H9 (cell line): ENCODE measurements around the gene SHE. TPM values are rescaled to one million over a fixed set of nuclear protein-coding genes. Genes with fewer than 3 reads are reported as not detected.

Experiments used
- DNase-seq: peaks from one replicate; pipeline ENCODE4 v3.0.0-alpha.2; 2017
- H2AFZ ChIP-seq: one replicate; pipeline ENCODE4 v1.6.1; 2013; ENCODE audit warnings: mild to moderate bottlenecking, low read length, control low read depth, moderate library complexity
- H2AK5ac ChIP-seq: 2 replicates; pipeline ENCODE4 v1.6.1; 2013; ENCODE audit warnings: low read length, control low read depth, mixed read lengths; ENCODE audit not compliant: insufficient read length
- H2BK120ac ChIP-seq: one replicate; pipeline ENCODE4 v1.6.1; 2013; ENCODE audit warnings: low read depth, mild to moderate bottlenecking, low read length, control low read depth, inconsistent platforms; ENCODE audit not compliant: poor library complexity, severe bottlenecking
- H2BK12ac ChIP-seq: 2 replicates; pipeline ENCODE4 v1.6.1; 2013; ENCODE audit warnings: low read length, control low read depth, mixed read lengths, low read depth; ENCODE audit not compliant: insufficient read length
- H2BK15ac ChIP-seq: 2 replicates; pipeline ENCODE4 v1.6.1; 2013; ENCODE audit warnings: low read depth, low read length, control low read depth
- H2BK20ac ChIP-seq: one replicate; pipeline ENCODE4 v1.6.1; 2013; ENCODE audit warnings: low read depth, mild to moderate bottlenecking, low read length, control low read depth, inconsistent platforms; ENCODE audit not compliant: poor library complexity, severe bottlenecking
- H2BK5ac ChIP-seq: 2 replicates; pipeline ENCODE4 v1.6.1; 2013; ENCODE audit warnings: low read length, control low read depth, mixed read lengths; ENCODE audit not compliant: insufficient read length
- H3K14ac ChIP-seq: 2 replicates; pipeline ENCODE4 v1.6.1; 2013; ENCODE audit warnings: low read length, control low read depth; ENCODE audit not compliant: insufficient read depth
- H3K18ac ChIP-seq: 2 replicates; pipeline ENCODE4 v1.6.1; 2013; ENCODE audit warnings: low read depth, mild to moderate bottlenecking, mixed read lengths, low read length, control low read depth; ENCODE audit not compliant: insufficient read length
- H3K23ac ChIP-seq: 2 replicates; pipeline ENCODE4 v1.6.1; 2013; ENCODE audit warnings: low read length, control low read depth, mixed read lengths, low read depth; ENCODE audit not compliant: insufficient read length
- H3K23me2 ChIP-seq: 2 replicates; pipeline ENCODE4 v1.6.1; 2013; ENCODE audit warnings: low read depth, mild to moderate bottlenecking, mixed read lengths, low read length, control low read depth; ENCODE audit not compliant: insufficient read length, poor library complexity, severe bottlenecking
- H3K27ac ChIP-seq: 2 replicates; pipeline ENCODE4 v1.5.1; 2013; ENCODE audit warnings: low read length, control low read depth, mixed read lengths, low read depth; ENCODE audit not compliant: insufficient read length
- H3K27me3 ChIP-seq: 2 replicates; pipeline ENCODE4 v1.6.1; 2013; ENCODE audit warnings: low read length, control low read depth, inconsistent platforms; ENCODE audit not compliant: insufficient read depth
- H3K4ac ChIP-seq: 2 replicates; pipeline ENCODE4 v1.6.1; 2013; ENCODE audit warnings: low read depth, mild to moderate bottlenecking, control low read depth, inconsistent platforms, low read length, moderate library complexity
- H3K4me1 ChIP-seq: 2 replicates; pipeline ENCODE4 v1.6.1; 2013; ENCODE audit warnings: low read length, control low read depth, inconsistent platforms; ENCODE audit not compliant: insufficient read depth
- H3K4me2 ChIP-seq: 2 replicates; pipeline ENCODE4 v1.6.1; 2013; ENCODE audit warnings: low read length, control low read depth, mixed read lengths; ENCODE audit not compliant: insufficient read length, insufficient read depth
- H3K56ac ChIP-seq: 2 replicates; pipeline ENCODE4 v1.6.1; 2013; ENCODE audit warnings: low read depth, mild to moderate bottlenecking, mixed read lengths, low read length, control low read depth; ENCODE audit not compliant: insufficient read length
- H3K79me1 ChIP-seq: 2 replicates; pipeline ENCODE4 v1.6.1; 2013; ENCODE audit warnings: low read depth, mild to moderate bottlenecking, moderate library complexity, low read length, control low read depth, inconsistent platforms; ENCODE audit not compliant: insufficient read depth, poor library complexity, severe bottlenecking
- H3K79me2 ChIP-seq: 2 replicates; pipeline ENCODE4 v1.6.1; 2013; ENCODE audit warnings: low read length, control low read depth, inconsistent platforms; ENCODE audit not compliant: insufficient read depth
- H3K9ac ChIP-seq: 2 replicates; pipeline ENCODE4 v1.6.1; 2013; ENCODE audit warnings: low read length, control low read depth, mixed read lengths; ENCODE audit not compliant: insufficient read length; ENCODE audit errors: extremely low read depth
- H3K9me3 ChIP-seq: one replicate; pipeline ENCODE4 v1.6.1; 2013; ENCODE audit warnings: low read depth, low read length, inconsistent platforms; ENCODE audit not compliant: control insufficient read depth
- H3T11ph ChIP-seq: one replicate; pipeline ENCODE4 v1.6.1; 2013; ENCODE audit warnings: mild to moderate bottlenecking, low read length, control low read depth, inconsistent platforms
- H4K20me1 ChIP-seq: one replicate; pipeline ENCODE4 v1.6.1; 2013; ENCODE audit not compliant: control insufficient read depth, insufficient read length, insufficient read depth
- H4K5ac ChIP-seq: 2 replicates; pipeline ENCODE4 v1.6.1; 2013; ENCODE audit warnings: low read depth, mild to moderate bottlenecking, mixed read lengths, low read length, control low read depth; ENCODE audit not compliant: insufficient read length
- H4K8ac ChIP-seq: replicated peaks from 2 replicates; pipeline ENCODE4 v1.6.1; 2013; ENCODE audit warnings: low read length, control low read depth, mixed read lengths, low read depth; ENCODE audit not compliant: insufficient read length
- H4K91ac ChIP-seq: 2 replicates; pipeline ENCODE4 v1.6.1; 2013; ENCODE audit warnings: low read depth, mild to moderate bottlenecking, moderate library complexity, mixed read lengths, low read length, control low read depth; ENCODE audit not compliant: insufficient read length
- H3K27ac Mint-ChIP-seq, 3 experiments: 2 replicates in 2 of 3; 3 replicates in 1 of 3; pipeline ENCODE4 v1.8.0; 2020 to 2021; ENCODE audit warnings: mixed read lengths in 3 of 3, mild to moderate bottlenecking in 1 of 3, moderate library complexity in 1 of 3
- H3K27me3 Mint-ChIP-seq: 2 replicates; pipeline ENCODE4 v1.8.0; 2021; ENCODE audit warnings: low read depth, mild to moderate bottlenecking, moderate library complexity, mixed read lengths
- H3K36me3 Mint-ChIP-seq, 3 experiments: 2 replicates in 2 of 3; 3 replicates in 1 of 3; pipeline ENCODE4 v1.8.0; 2020 to 2021; ENCODE audit warnings: low read depth in 3 of 3, mixed read lengths in 3 of 3; ENCODE audit not compliant: insufficient read depth in 1 of 3
- H3K4me1 Mint-ChIP-seq, 2 experiments: 2 replicates each; pipeline ENCODE4 v1.8.0; 2020; ENCODE audit warnings: mixed read lengths in 2 of 2
- H3K4me3 Mint-ChIP-seq, 2 experiments: 2 replicates in 1 of 2; 3 replicates in 1 of 2; pipeline ENCODE4 v1.8.0; 2020 to 2021; ENCODE audit warnings: mild to moderate bottlenecking in 2 of 2, mixed read lengths in 2 of 2, moderate library complexity in 1 of 2
- H3K9me3 Mint-ChIP-seq, 2 experiments: 2 replicates in 1 of 2; 3 replicates in 1 of 2; pipeline ENCODE4 v1.8.0; 2020; ENCODE audit warnings: mild to moderate bottlenecking in 2 of 2, mixed read lengths in 2 of 2, moderate library complexity in 1 of 2
- WGBS: extraction: QIAGEN DNeasy Blood & Tissue Kit; methylation state at CpG from one replicate; pipeline ENCODE4 v1.1.7; 2013; ENCODE audit warnings: missing lambda C conversion rate, low lambda C conversion rate, mixed read lengths; ENCODE audit not compliant: insufficient read length; ENCODE audit errors: extremely low coverage; 5-methylcytosine and 5-hydroxymethylcytosine counted together
- total RNA-seq: library from RNA; stranded (reverse); gene quantifications from 2 replicates; pipeline ENCODE4 v1.2.1, GENCODE V29; 2021
- TF ChIP-seq, protein P1 (sequence below): fragments of 200-600 bp; sonication (generic); conservative IDR thresholded peaks from 3 replicates; pipeline ENCODE4 v1.8.0; 2021; ENCODE audit warnings: antibody characterized with exemption, mild to moderate bottlenecking

SHE gene
- total RNA-seq, 1 experiment from 2014 or later: 0.48 TPM

DNA sequence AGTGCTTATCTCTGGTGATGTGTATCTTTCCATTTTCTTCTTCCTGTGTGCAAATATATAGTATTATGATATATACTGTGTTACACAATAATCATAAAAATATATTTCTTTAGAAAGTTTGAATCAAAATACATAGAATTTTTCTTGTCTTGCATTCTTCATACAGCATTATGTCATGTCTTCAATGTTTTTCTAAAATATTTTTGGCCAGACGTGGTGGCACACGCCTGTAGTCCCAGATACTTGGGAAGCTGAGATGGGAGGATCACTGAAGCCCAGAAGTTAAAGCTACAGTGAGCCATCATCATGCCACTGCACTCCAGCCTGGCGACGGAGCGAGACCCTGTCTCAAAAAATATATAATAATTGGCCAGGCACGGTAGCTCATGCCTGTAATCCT is 55.4 kb downstream of the SHE start:
- WGBS: no CpG with 5 or more reads among the region's 6 CpGs
- Histone ChIP-seq H3K4me1 (peaks cover 3% of the 10 kb centered on the region; the same call in 1 of the 2 replicates), H3K14ac (no peak overlapping the region), H3K27me3 (no peaks in the 10 kb centered on the region), H3K9ac (no peak overlapping the region), H2BK120ac (no peak overlapping the region), H3K56ac (no peak overlapping the region), H2BK5ac (no peak overlapping the region), H3K27ac (no peak overlapping the region), H3K23ac (no peak overlapping the region), H4K20me1 (no peaks in the 10 kb centered on the region), H2AK5ac (no peak overlapping the region), H4K5ac (no peak overlapping the region), H4K91ac (no peak overlapping the region), H2AFZ (no peak overlapping the region), H3K4ac (no peak overlapping the region), H3K23me2 (no peaks in the 10 kb centered on the region), H2BK12ac (no peak overlapping the region), H3K18ac (no peak overlapping the region), H2BK20ac (no peak overlapping the region), H4K8ac (no peak overlapping the region), H3K4me2 (no peak overlapping the region), H3K79me2 (no peaks in the 10 kb centered on the region), H3K79me1 (no peaks in the 10 kb centered on the region), H3K9me3 (no peaks in the 10 kb centered on the region), H2BK15ac (no peak overlapping the region), H3T11ph (no peak overlapping the region)
- no peak overlapping the region for H3K4me3 Mint-ChIP-seq
- TF ChIP-seq, protein P1, sequence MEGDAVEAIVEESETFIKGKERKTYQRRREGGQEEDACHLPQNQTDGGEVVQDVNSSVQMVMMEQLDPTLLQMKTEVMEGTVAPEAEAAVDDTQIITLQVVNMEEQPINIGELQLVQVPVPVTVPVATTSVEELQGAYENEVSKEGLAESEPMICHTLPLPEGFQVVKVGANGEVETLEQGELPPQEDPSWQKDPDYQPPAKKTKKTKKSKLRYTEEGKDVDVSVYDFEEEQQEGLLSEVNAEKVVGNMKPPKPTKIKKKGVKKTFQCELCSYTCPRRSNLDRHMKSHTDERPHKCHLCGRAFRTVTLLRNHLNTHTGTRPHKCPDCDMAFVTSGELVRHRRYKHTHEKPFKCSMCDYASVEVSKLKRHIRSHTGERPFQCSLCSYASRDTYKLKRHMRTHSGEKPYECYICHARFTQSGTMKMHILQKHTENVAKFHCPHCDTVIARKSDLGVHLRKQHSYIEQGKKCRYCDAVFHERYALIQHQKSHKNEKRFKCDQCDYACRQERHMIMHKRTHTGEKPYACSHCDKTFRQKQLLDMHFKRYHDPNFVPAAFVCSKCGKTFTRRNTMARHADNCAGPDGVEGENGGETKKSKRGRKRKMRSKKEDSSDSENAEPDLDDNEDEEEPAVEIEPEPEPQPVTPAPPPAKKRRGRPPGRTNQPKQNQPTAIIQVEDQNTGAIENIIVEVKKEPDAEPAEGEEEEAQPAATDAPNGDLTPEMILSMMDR: no peak
- peak overlapping the region in 1 of 3 experiments; percentile 79; a peak in 1 of 7 replicates for H3K27ac Mint-ChIP-seq
- DNase-seq: no peak
- no peaks in the 10 kb centered on the region; the same call in 1 of the 2 replicates for H3K27me3 Mint-ChIP-seq
- no peaks in the 10 kb centered on the region for H3K36me3 Mint-ChIP-seq
- peaks cover 5 to 9% of the 10 kb centered on the region in 2 experiments for H3K4me1 Mint-ChIP-seq
- H3K9me3 Mint-ChIP-seq: no peaks in the 10 kb centered on the region
